Activated T-helper 2 cell treated with anti-CD3 and anti-CD28 coated beads, Interferon-gamma antibody, Interleukin-2, Interleukin-4, amounts not matched to agents 10 μg/mL and 5 μg/mL and 100 μg/mL, durations not matched to agents 14 hours and 24 hours and 36 hours (primary cell): Measurements from ENCODE around the gene SGIP1. TPM values are rescaled to one million over a fixed set of nuclear protein-coding genes. Genes with fewer than 3 reads are reported as not detected.

Source experiments
- DNase-seq: peaks from one replicate; pipeline ENCODE4 v3.0.0; 2021; ENCODE audit warnings: low spot score
- H3K27ac Mint-ChIP-seq: one replicate; pipeline ENCODE4 v1.8.0; 2021; ENCODE audit warnings: mixed read lengths
- H3K27me3 Mint-ChIP-seq: one replicate; pipeline ENCODE4 v1.8.0; 2021; ENCODE audit warnings: low read depth, mixed read lengths
- H3K36me3 Mint-ChIP-seq: one replicate; pipeline ENCODE4 v1.8.0; 2021; ENCODE audit warnings: low read depth, mixed read lengths
- H3K4me1 Mint-ChIP-seq: one replicate; pipeline ENCODE4 v1.8.0; 2021; ENCODE audit warnings: low read depth, mixed read lengths
- H3K4me3 Mint-ChIP-seq: one replicate; pipeline ENCODE4 v1.8.0; 2021; ENCODE audit warnings: low read depth, mild to moderate bottlenecking, moderate library complexity, mixed read lengths
- H3K9me3 Mint-ChIP-seq: one replicate; pipeline ENCODE4 v1.8.0; 2021; ENCODE audit warnings: mixed read lengths
- intact Hi-C: fragments of 100-400 bp; cut with micrococcal nuclease; formaldehyde crosslinking; loops from one replicate; pipeline ENCODE4 v1.15.1; 2023
- total RNA-seq: library from RNA; stranded (reverse); gene quantifications from 2 replicates; pipeline ENCODE4 v1.2.3, GENCODE V29; 2022

The SGIP1 gene
- total RNA-seq, 1 donor from 2014 or later = not detected

DNA sequence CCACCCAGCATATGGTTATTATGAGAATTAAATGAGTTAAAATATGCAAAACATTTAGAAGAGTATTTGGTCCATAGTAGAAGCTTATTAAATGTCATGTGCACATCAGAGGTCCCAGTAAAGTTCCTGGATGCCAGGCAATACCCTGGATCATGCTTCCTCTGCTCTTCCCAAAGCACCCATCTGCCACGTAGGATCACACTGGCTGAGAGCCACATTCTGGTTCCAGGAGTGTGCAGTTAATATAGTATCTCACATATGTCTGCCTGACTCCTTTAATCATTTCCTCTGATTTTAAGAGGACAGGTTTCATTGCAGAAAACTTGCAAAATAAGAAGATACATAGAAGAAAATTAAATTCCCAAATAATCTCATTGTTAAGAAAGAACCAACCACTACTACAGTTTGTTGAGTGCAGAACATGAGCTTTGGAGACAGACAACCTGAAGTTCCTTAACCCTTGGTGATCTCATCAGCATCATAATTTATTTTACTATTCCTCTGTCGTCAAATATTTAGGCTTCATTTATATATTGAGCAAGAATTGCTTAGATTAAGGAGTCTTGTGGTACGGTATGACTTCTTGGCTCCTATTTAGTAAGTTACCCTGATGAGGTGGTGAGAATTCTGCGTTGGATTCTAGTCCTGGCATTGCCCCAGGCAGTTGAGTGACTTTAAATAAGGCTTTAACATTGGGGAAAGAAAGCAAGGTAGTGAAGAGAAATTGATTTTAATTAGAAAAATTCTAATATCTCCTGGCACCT lies 12.3 kb downstream of the SGIP1 start:
- intact Hi-C loops = no loop called here
- Mint-ChIP-seq H3K27ac (no peak overlapping the region), H3K27me3 (peaks cover 2% of the 10 kb centered on the region), H3K4me1 (no peaks in the 10 kb centered on the region), H3K36me3 (no peaks in the 10 kb centered on the region), H3K9me3 (no peaks in the 10 kb centered on the region), H3K4me3 (no peak overlapping the region)
- DNase-seq = no peak

DNA sequence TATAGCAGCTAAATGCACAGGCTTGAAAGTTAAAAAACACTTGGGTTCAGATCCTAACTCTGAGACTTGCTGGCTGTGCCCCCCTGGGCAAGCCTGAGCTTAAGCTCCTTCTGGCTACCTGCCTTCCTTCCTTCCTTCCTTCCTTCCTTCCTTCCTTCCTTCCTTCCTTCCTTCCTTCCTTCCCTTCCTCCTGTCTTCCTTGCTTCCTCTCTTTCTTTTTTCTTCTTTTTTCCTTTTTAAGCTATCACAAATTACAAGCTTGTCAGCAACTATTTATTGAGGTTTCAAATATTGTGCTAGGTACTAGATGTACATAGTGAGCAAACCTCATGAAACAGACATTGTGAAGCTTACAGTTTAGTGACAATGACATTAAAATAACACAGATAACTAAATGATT lies 15.1 kb downstream of the SGIP1 start:
- H3K9me3 Mint-ChIP-seq = no peaks in the 10 kb centered on the region
- H3K4me1 Mint-ChIP-seq = no peaks in the 10 kb centered on the region
- no peaks in the 10 kb centered on the region for H3K36me3 Mint-ChIP-seq
- intact Hi-C loops = no loop called here
- DNase-seq = no peak
- no peak overlapping the region for H3K4me3 Mint-ChIP-seq
- H3K27me3 Mint-ChIP-seq = peaks cover 4% of the 10 kb centered on the region
- H3K27ac Mint-ChIP-seq = no peak overlapping the region

DNA sequence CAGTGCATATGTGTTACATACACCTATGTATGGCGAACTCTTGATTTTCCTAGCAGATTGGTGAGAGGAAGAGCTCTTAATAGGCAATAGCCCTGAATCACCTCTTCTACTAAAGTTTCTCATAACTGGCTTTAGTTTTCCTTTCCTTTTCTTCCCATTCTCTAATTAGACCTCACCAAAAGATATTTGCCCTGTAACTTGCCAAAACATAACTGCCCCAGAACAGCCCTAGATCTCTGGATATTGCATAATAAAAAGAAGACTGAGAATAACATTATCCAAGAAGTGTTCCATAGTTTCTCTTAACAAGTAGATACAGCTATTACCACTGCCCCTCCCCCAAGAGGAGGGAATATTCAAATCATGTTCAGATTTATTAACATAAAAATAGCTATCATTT lies 16.3 kb downstream of the SGIP1 start:
- no peaks in the 10 kb centered on the region for H3K36me3 Mint-ChIP-seq
- intact Hi-C loops = no loop called here
- no peak overlapping the region for H3K27ac Mint-ChIP-seq
- H3K27me3 Mint-ChIP-seq = peaks cover 4% of the 10 kb centered on the region
- DNase-seq = no peak
- no peaks in the 10 kb centered on the region for H3K9me3 Mint-ChIP-seq
- no peak overlapping the region for H3K4me3 Mint-ChIP-seq
- no peaks in the 10 kb centered on the region for H3K4me1 Mint-ChIP-seq

DNA sequence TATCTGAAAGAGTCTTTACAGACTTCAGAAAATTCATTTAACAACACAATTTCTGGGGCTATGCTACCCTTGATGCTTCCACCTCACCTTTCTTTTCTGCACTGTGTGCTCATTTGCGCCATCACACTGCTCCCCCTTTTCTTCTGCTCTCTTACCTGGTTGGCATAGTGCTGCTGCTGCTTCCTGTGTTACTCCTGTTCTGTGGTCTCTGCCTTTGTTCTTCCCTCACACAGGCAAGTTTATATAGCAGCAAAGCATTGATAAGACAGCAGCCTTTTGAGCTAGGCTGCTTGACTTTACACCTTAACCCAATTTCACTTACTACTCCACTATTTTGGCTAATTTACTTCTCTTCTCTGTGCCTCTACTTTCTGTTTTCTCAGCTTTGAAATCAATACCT lies 18.3 kb downstream of the SGIP1 start:
- DNase-seq = no peak
- Mint-ChIP-seq H3K4me1 (no peaks in the 10 kb centered on the region), H3K9me3 (no peaks in the 10 kb centered on the region), H3K36me3 (no peaks in the 10 kb centered on the region), H3K27ac (no peak overlapping the region), H3K4me3 (no peak overlapping the region), H3K27me3 (peaks cover 4% of the 10 kb centered on the region)
- intact Hi-C loops = no loop called here

DNA sequence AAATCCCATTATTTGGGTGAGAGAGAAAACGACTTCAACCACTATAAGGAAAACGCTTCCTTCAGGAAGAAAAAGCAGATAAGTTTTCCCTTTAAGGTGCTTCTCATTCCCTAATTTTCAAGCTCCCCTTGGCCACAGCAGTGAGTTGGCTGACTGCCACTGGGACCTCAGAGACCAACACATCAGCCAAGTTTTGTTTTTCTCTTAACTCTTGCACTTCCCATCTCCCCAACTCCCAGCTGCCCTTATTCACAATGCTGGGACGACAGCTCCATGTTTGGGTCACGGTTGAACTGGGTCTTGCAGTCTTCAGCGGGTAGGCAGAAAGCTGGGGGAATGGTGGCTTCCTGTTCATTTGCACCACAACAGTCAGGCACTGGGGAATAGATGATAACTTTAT lies 18.9 kb downstream of the SGIP1 start:
- Mint-ChIP-seq H3K27ac (no peak overlapping the region), H3K4me1 (no peaks in the 10 kb centered on the region), H3K9me3 (no peaks in the 10 kb centered on the region), H3K27me3 (peaks cover 2% of the 10 kb centered on the region), H3K36me3 (no peaks in the 10 kb centered on the region), H3K4me3 (no peak overlapping the region)
- DNase-seq = no peak
- intact Hi-C loops = no loop called here

DNA sequence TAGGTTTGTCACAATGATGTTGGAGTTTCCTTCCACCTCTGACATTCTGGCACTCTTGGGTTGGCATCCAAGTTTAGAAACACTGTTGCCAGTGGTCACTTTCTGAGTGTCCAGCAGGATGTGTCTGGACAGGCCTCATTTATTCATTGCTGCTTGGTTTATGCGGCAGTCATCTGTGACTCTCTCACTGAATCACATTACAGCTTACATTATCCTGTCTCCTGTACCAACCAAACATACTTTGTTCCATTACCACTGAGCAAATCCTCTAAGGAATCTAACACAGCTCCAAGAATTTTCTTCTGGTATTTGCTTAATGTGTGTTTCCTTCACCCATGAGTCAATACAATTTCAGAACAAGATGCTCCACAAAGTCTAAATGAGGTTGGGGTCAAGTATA lies 19.9 kb downstream of the SGIP1 start:
- Mint-ChIP-seq H3K9me3 (no peaks in the 10 kb centered on the region), H3K36me3 (no peaks in the 10 kb centered on the region), H3K4me1 (no peaks in the 10 kb centered on the region), H3K4me3 (no peak overlapping the region), H3K27ac (no peak overlapping the region), H3K27me3 (peaks cover 2% of the 10 kb centered on the region)
- no peak for DNase-seq
- intact Hi-C loops = no loop called here

DNA sequence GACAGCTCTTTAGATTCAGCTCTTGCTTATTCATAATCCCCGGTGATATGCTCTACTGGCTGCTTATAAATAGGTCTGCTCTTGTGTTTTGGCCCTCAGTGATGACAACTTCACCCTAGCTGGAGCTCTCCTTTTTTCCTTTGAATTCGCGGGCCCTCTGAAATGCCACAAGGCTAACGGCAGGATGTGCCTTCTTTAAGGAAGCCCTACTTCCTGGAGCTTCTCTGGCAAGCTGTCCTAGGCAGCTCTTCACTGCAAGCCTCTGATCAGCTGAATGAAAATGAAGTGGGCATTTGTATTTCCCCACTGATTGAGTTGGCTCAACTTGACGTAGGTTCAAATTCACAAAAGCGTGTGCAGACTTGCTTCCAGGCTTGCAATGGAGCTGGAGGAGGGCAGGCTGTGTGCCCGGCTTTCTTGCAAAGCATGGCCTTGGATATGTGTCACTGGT lies 22.2 kb downstream of the SGIP1 start:
- H3K9me3 Mint-ChIP-seq = no peaks in the 10 kb centered on the region
- intact Hi-C loops = no loop called here
- peaks cover 2% of the 10 kb centered on the region for H3K27me3 Mint-ChIP-seq
- no peak for DNase-seq
- no peaks in the 10 kb centered on the region for H3K36me3 Mint-ChIP-seq
- no peak overlapping the region for H3K27ac Mint-ChIP-seq
- no peaks in the 10 kb centered on the region for H3K4me1 Mint-ChIP-seq
- H3K4me3 Mint-ChIP-seq = no peak overlapping the region

DNA sequence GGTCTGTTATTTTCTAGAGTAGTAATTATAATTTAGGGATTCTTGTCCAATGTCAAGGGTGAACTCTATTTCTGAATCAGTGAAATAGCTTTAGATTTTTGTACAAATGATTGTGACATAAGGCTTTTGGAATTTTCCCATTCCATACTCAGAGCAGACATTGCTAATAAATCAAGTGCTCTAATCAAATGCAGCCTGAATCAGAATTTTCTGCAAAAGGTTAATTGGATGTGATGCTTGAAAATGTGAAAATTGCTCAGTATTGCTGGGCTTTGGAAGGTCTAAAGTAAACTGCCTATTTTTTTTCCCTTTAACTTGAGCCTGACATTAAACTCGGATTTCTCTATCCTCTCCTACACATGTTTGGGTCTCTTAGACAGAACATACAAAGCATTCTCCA lies 23.2 kb downstream of the SGIP1 start:
- H3K9me3 Mint-ChIP-seq = no peaks in the 10 kb centered on the region
- no peak for DNase-seq
- no peak overlapping the region for H3K4me3 Mint-ChIP-seq
- H3K27me3 Mint-ChIP-seq = peaks cover 3% of the 10 kb centered on the region
- no peaks in the 10 kb centered on the region for H3K4me1 Mint-ChIP-seq
- H3K27ac Mint-ChIP-seq = no peak overlapping the region
- intact Hi-C loops = no loop called here
- H3K36me3 Mint-ChIP-seq = no peaks in the 10 kb centered on the region

DNA sequence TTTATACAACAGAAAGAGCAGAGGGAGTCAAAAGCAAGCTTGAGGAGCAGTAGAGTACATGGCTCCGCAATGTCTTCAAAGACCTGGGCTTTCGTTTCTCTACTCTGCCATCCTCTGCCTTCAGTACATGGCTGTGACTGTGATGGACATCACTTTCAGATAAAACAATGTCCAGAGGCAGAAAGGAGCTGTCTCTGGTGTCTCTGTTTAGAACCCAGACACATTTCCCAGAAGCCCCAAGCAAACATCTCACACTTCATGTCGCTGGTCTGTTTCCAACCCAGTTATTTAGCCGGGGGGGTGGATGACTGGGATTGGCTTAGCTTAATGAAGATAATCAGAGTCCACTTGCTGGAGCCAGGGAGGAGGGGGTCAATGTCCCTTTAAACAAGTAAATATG lies 25.6 kb downstream of the SGIP1 start:
- intact Hi-C loops = no loop called here
- H3K27me3 Mint-ChIP-seq = peaks cover 1% of the 10 kb centered on the region
- H3K4me1 Mint-ChIP-seq = no peaks in the 10 kb centered on the region
- no peak overlapping the region for H3K27ac Mint-ChIP-seq
- H3K9me3 Mint-ChIP-seq = no peaks in the 10 kb centered on the region
- H3K4me3 Mint-ChIP-seq = no peak overlapping the region
- DNase-seq = no peak
- no peaks in the 10 kb centered on the region for H3K36me3 Mint-ChIP-seq

DNA sequence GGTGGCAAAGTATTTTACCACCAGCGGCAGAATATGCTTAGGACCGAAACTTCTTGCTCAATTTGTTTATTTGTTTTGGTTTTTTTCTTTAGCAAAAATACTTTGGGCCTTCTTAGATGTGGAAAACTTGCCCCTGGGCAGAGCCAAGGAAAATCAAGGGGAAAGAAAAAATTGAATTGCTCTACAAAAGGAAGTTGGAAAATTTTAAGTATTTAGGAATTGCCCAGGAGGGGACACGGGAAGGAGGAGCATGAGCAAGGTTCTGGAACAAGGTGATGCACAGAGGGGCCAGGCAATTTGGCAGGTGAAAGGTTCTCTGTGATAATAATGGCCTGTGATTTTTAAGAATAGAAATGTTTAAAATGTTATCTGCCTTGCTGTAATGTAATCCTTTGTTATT lies 28.6 kb downstream of the SGIP1 start:
- Mint-ChIP-seq H3K27ac (no peak overlapping the region), H3K4me3 (no peak overlapping the region), H3K9me3 (no peaks in the 10 kb centered on the region), H3K27me3 (peaks cover 1% of the 10 kb centered on the region), H3K4me1 (no peaks in the 10 kb centered on the region), H3K36me3 (no peaks in the 10 kb centered on the region)
- DNase-seq = no peak
- intact Hi-C loops = no loop called here

DNA sequence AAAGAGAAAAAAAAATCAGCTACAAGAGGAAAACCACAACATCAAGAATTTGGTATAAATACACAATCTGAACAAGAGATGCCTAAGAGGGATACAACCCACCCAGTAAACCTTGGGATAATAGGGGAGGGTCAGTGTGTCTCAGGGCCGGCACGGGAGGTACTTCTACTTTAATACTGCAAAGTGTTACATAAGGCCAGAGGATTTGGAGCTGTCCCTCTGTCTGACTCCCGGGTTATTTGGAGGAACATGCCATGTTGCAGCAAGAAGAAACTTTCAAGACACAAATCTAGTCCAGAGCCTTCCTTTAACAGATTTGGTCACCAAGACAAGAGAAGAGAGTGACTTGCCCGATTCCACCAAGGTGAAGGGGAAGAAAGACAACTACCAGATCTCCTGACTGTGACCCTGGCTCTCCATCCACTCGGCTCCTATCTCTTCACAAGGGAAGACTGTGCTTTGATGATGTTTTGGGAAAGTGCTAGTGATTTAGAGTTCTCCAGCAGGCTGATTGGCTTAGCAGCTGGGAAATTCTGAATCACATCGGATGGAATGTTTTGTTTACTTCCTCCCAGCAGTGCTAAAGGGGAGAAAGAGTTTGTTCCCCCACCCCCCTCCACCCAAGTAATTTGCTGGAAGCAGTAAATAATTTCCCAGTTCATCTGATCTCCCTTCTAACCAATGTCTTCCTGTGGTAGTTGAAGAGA lies 29.3 kb downstream of the SGIP1 start:
- Mint-ChIP-seq H3K9me3 (no peaks in the 10 kb centered on the region), H3K27ac (no peak overlapping the region), H3K36me3 (no peaks in the 10 kb centered on the region), H3K27me3 (peaks cover 1% of the 10 kb centered on the region), H3K4me3 (no peak overlapping the region), H3K4me1 (no peaks in the 10 kb centered on the region)
- no peak for DNase-seq
- intact Hi-C loops = no loop called here

DNA sequence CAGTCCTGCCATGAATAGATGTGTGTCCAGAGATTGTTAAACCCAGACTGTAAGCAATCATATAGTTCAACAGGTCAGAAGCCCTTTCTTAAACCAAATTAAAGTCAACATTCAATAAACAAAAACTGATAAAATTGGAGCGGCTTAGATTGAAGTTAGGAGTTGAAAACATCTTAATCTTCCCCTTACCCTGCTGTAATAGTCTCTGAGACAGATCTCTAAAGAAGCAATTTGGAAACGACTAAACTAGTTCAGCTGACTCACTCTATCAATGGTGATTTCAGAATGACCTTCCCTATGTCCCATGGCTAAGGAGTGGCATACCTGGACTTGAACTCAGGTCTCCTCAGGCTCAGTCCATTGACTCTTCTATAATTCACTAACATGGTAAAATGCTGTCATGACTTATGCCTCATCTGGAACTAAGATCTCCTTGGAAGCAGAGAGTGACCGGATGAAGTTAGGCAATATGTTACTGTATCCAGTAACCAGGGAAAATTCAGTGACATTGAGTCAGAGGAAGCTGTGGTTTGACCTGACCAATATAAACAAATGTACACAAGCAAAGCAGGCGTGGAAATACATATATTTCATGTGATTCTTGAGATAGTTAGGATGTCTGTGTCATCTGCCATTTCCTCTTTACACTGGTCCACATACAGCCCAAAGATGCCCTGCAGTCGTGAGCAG lies 30.1 kb downstream of the SGIP1 start:
- Mint-ChIP-seq H3K27ac (no peak overlapping the region), H3K4me1 (no peaks in the 10 kb centered on the region), H3K4me3 (no peak overlapping the region), H3K36me3 (no peaks in the 10 kb centered on the region), H3K9me3 (no peaks in the 10 kb centered on the region), H3K27me3 (peaks cover 1% of the 10 kb centered on the region)
- no peak for DNase-seq
- intact Hi-C loops = no loop called here

DNA sequence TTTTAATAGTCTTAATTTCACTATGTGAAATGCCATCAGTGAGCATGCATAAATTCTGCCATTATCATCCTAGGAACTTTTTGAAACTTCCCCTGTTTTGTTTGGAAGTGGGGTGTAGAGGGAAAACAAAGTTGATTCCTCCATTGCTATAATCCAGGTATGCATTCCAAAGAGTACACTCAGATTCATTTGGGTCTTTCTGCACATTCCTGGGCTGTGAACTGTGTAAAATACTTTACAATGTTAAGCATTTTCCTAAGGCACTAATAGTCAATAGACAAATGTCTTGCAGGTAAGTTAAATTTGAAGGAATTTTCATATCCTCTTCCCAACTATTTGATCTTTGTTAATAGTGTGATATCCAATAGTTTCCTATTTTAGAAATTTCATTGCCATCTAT lies 36.2 kb downstream of the SGIP1 start:
- no peak for DNase-seq
- H3K9me3 Mint-ChIP-seq = no peaks in the 10 kb centered on the region
- H3K27ac Mint-ChIP-seq = no peak overlapping the region
- no peak overlapping the region for H3K4me3 Mint-ChIP-seq
- intact Hi-C loops = no loop called here
- no peaks in the 10 kb centered on the region for H3K4me1 Mint-ChIP-seq
- H3K27me3 Mint-ChIP-seq = no peaks in the 10 kb centered on the region
- H3K36me3 Mint-ChIP-seq = no peaks in the 10 kb centered on the region
